GM20431 (cell line): Measurements from ENCODE around the gene TMEM45B.
"Not testable (repeated sequence)": the region's sequence is repeated elsewhere in the genome, so short reads cannot be mapped to it uniquely, and the experiment has no call there.

Experiments used
- in situ Hi-C: fragments of 300-500 bp; cut with MseI, MboI; formaldehyde crosslinking; loops from one replicate; pipeline ENCODE4 v1.15.0; 2020; ENCODE audit warnings: low sequenced_read_pairs; ENCODE audit not compliant: unreplicated experiment

The TMEM45B gene

GRCh38 chr11:129846508-129847335 lies 31.1 kb downstream of the TMEM45B start:
- in situ Hi-C loops, result no loop called here

GRCh38 chr11:129847361-129847760 lies 31.7 kb downstream of the TMEM45B start:
- in situ Hi-C loops, result not testable (repeated sequence)

- in situ Hi-C loops, result no loop called here
These were observed 33.9 kb downstream of the TMEM45B start for GRCh38 chr11:129849447-129850130.

GRCh38 chr11:129852125-129852740 lies 36.6 kb downstream of the TMEM45B start:
- in situ Hi-C loops, result no loop called here

- in situ Hi-C loops, result no loop called here
These were observed 38.0 kb downstream of the TMEM45B start for GRCh38 chr11:129853518-129854231.

- in situ Hi-C loops, result no loop called here
These were observed 38.7 kb downstream of the TMEM45B start for GRCh38 chr11:129854232-129854805.

- in situ Hi-C loops, result no loop called here
These were observed 39.4 kb downstream of the TMEM45B start for GRCh38 chr11:129855086-129855485.

GRCh38 chr11:129856036-129856435 lies 40.4 kb downstream of the TMEM45B start:
- in situ Hi-C loops, result no loop called here

GRCh38 chr11:129861702-129862522 lies 46.3 kb downstream of the TMEM45B start:
- in situ Hi-C loops, result no loop called here

- in situ Hi-C loops, result no loop called here
These were observed 49.2 kb downstream of the TMEM45B start for GRCh38 chr11:129864811-129865210.

GRCh38 chr11:129865701-129866100 lies 50.1 kb downstream of the TMEM45B start:
- in situ Hi-C loops, result no loop called here

- in situ Hi-C loops, result no loop called here
These were observed 50.7 kb downstream of the TMEM45B start for GRCh38 chr11:129866311-129866710.

- in situ Hi-C loops, result not testable (repeated sequence)
These were observed 53.0 kb downstream of the TMEM45B start for GRCh38 chr11:129868626-129869025.

GRCh38 chr11:129871914-129872313 lies 56.3 kb downstream of the TMEM45B start:
- in situ Hi-C loops, result no loop called here

- in situ Hi-C loops, result no loop called here
These were observed 64.7 kb downstream of the TMEM45B start for GRCh38 chr11:129880311-129880710.

- in situ Hi-C loops, result no loop called here
These were observed 66.0 kb downstream of the TMEM45B start for GRCh38 chr11:129881570-129882170.

- in situ Hi-C loops, result no loop called here
These were observed 68.9 kb downstream of the TMEM45B start for GRCh38 chr11:129884581-129884980.

- in situ Hi-C loops, result no loop called here
These were observed 69.7 kb downstream of the TMEM45B start for GRCh38 chr11:129885381-129885780.

GRCh38 chr11:129888451-129888850 lies 72.8 kb downstream of the TMEM45B start:
- in situ Hi-C loops, result no loop called here
